GM18873 (cell line): ENCODE measurements around the gene GCLM.
"Not testable (repeated sequence)": the region's sequence is repeated elsewhere in the genome, so short reads cannot be mapped to it uniquely, and the experiment has no call there.

Experiments used
- ATAC-seq: cut with Tn5 transposase; IDR thresholded peaks from one replicate; pipeline ENCODE4 v1.9.1; 2021; ENCODE audit warnings: mild to moderate bottlenecking, moderate library complexity, moderate number of reproducible peaks; ENCODE audit not compliant: unreplicated experiment, low FRiP score

GCLM gene

GRCh38 chr1:93909146-93910050 is at the start of gene GCLM:
Gene GCLM (minus strand): TSS chr1:93909430. CDS start chr1:93909163, 267 bp downstream.
- peak; percentile 93 for ATAC-seq

GRCh38 chr1:93958726-93959100 is 49.5 kb upstream of the GCLM start:
- no peak for ATAC-seq

- no peak for ATAC-seq
Observed at GRCh38 chr1:93958032-93958725, 48.9 kb upstream of the GCLM start.

GRCh38 chr1:93955765-93956164 is 46.5 kb upstream of the GCLM start:
- no peak for ATAC-seq

- ATAC-seq: not testable (repeated sequence)
Observed at GRCh38 chr1:93947002-93947686, 37.9 kb upstream of the GCLM start.

GRCh38 chr1:93938461-93939145 is 29.4 kb upstream of the GCLM start:
- ATAC-seq: no peak

GRCh38 chr1:93937997-93938396 is 28.8 kb upstream of the GCLM start:
- ATAC-seq: no peak

- no peak for ATAC-seq
Observed at GRCh38 chr1:93925206-93925605, 16.0 kb upstream of the GCLM start.

GRCh38 chr1:93919780-93920179 is 10.6 kb upstream of the GCLM start:
- no peak for ATAC-seq

- no peak for ATAC-seq
Observed at GRCh38 chr1:93917302-93917701, 8.1 kb upstream of the GCLM start.

- not testable (repeated sequence) for ATAC-seq
Observed at GRCh38 chr1:93910880-93911279, 1.6 kb upstream of the GCLM start.

GRCh38 chr1:93910305-93910704 is 1.1 kb upstream of the GCLM start:
- ATAC-seq: no peak

- peak; percentile 39 for ATAC-seq
Observed at GRCh38 chr1:93908394-93909145, 660 bp downstream of the GCLM start.

GRCh38 chr1:93907718-93908117 is 1.5 kb downstream of the GCLM start:
- no peak for ATAC-seq

GRCh38 chr1:93906480-93906879 is 2.8 kb downstream of the GCLM start:
- no peak for ATAC-seq

GRCh38 chr1:93905734-93906133 is 3.5 kb downstream of the GCLM start:
- no peak for ATAC-seq

- ATAC-seq: no peak
Observed at GRCh38 chr1:93905051-93905450, 4.2 kb downstream of the GCLM start.

- no peak for ATAC-seq
Observed at GRCh38 chr1:93904228-93904627, 5.0 kb downstream of the GCLM start.

GRCh38 chr1:93900723-93901504 is 8.3 kb downstream of the GCLM start:
- no peak for ATAC-seq
